Activated T-cell treated with anti-CD3 and anti-CD28 coated beads, Interleukin-2, amount 50 U/mL, for 4 hours (primary cell): ENCODE data around the gene STAMBPL1. TPM values are rescaled to one million over a fixed set of nuclear protein-coding genes. Genes with fewer than 3 reads are reported as not detected.

Experiments used
- ATAC-seq, 2 donors: fragments of 200-7000 bp; cut with Tn5 transposase; one replicate each; pipeline ENCODE4 v1.10.0; 2021
- DNase-seq: peaks from one replicate; pipeline ENCODE4 v3.0.0-alpha.2; 2020
- H3K27me3 Mint-ChIP-seq: one replicate; pipeline ENCODE4 v1.8.0; 2021; ENCODE audit warnings: low read depth, mixed read lengths
- H3K36me3 Mint-ChIP-seq: one replicate; pipeline ENCODE4 v1.8.0; 2022; ENCODE audit warnings: mixed read lengths; ENCODE audit not compliant: insufficient read depth
- H3K4me1 Mint-ChIP-seq: one replicate; pipeline ENCODE4 v1.8.0; 2021; ENCODE audit warnings: low read depth, mixed read lengths
- H3K4me3 Mint-ChIP-seq: one replicate; pipeline ENCODE4 v1.8.0; 2021; ENCODE audit warnings: mild to moderate bottlenecking, moderate library complexity, mixed read lengths
- H3K9me3 Mint-ChIP-seq: one replicate; pipeline ENCODE4 v1.8.0; 2021; ENCODE audit warnings: mixed read lengths
- total RNA-seq, 3 donors: library from RNA; stranded (reverse); gene quantifications; one replicate each; pipeline ENCODE4 v1.2.1, GENCODE V29; 2021

STAMBPL1 gene
- total RNA-seq, 3 donors from 2014 or later, result 15.1 to 24.7 (median 19.4) TPM

DNA sequence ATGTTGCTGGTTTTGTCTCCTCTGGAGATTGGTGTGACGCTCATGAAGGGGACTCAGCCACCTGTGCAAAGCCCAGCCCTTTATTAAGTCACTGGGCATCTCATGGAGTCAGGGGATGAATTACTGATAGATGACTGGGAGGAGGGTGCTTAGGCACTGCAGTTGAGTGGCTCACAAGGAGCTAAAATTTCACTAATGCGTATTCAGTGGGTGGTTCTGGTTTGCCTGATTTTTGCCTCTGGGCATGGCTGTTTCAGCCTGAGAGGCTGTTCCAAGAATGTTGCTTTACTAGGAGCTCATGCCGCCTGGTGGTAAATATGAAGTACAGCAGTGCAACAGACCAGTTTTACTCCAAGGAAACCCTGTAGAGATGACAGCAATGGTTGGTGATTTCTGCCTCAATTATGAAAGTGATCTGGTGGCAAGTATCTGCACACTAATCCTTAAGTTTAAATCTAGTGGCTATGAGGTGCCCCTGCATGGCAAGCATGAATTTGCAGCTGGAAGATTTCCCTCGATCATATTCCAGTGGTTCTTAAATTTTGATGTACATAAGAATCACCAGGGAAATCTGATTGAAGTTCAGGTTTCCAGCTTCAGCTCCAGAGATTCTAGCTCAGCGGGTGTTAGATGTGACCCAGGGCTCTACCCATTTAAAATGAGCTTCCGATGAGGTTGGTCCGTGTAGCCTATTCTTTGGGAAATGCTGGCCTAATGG lies 52.7 kb downstream of the STAMBPL1 start:
- H3K36me3 Mint-ChIP-seq, result peaks cover 8% of the 10 kb centered on the region
- H3K27me3 Mint-ChIP-seq, result no peaks in the 10 kb centered on the region
- no peaks in the 10 kb centered on the region for H3K9me3 Mint-ChIP-seq
- no peak overlapping the region for H3K4me3 Mint-ChIP-seq
- DNase-seq (peak; percentile 12), ATAC-seq (peak; percentile 73 to 79)
- H3K4me1 Mint-ChIP-seq, result peaks cover 20% of the 10 kb centered on the region

DNA sequence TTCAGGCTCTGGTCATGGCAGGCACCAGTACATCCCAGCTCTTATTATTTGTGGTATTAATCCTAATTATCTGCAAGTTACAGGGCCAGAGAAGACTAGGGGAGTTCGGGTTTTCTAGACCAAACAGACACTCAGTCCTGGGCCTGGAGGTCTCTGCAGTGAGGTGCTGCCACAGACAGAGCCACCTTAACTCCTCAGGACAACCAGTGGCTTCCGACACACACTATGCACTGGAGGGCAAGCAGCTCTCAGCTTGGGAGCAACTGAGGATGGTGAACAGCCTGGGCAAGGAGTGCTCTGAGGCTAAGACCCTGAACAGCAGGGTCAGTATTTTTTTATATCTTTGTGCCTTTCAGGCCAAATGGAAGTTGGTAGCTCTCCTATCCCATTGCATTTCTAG lies 53.5 kb downstream of the STAMBPL1 start:
- H3K36me3 Mint-ChIP-seq, result peaks cover 8% of the 10 kb centered on the region
- H3K27me3 Mint-ChIP-seq, result no peaks in the 10 kb centered on the region
- no peak overlapping the region for H3K4me3 Mint-ChIP-seq
- ATAC-seq, result no peak
- DNase-seq, result no peak
- H3K4me1 Mint-ChIP-seq, result peaks cover 20% of the 10 kb centered on the region
- H3K9me3 Mint-ChIP-seq, result no peaks in the 10 kb centered on the region

DNA sequence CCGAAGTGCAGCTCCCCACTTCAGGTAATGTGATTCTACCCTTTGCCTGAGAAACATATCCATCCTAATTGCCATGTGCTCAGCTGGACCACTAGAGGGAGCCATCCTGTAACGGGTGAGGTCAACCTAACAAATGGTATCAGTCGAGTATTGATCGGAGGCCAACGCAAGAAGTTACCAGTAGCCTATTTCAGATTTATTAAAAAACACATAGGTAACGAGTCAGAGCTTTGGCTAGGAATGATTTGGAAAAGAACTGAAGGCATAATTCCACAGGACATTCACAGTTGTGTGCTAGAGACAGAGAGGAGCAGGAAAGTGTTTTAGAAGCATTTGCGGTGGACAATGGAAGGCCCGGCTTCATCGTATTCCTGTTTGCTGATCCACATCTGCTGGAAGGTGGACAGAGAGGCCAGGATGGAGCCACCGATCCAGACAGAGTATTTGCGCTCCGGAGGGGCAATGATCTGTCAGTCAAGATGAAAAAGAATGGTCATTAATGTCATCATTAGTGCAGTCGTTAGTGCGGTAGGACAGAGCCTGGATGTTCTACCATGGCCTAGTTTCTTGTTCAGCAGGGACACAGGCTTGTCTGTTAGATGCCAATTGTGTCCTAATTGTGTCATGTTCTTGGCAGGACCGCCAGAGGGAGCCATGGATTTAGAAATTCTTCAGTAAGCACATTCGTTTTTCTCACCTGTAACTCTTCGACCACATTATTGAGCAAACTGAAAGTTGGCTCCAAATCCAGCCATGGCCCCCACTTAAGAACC lies 55.0 kb downstream of the STAMBPL1 start:
- Mint-ChIP-seq H3K4me3 (peak overlapping the region; percentile 21), H3K36me3 (peaks cover 9% of the 10 kb centered on the region), H3K9me3 (no peaks in the 10 kb centered on the region), H3K27me3 (no peaks in the 10 kb centered on the region), H3K4me1 (peaks cover 19% of the 10 kb centered on the region)
- DNase-seq (peak; percentile 67), ATAC-seq (peak; percentile 72 to 82)

DNA sequence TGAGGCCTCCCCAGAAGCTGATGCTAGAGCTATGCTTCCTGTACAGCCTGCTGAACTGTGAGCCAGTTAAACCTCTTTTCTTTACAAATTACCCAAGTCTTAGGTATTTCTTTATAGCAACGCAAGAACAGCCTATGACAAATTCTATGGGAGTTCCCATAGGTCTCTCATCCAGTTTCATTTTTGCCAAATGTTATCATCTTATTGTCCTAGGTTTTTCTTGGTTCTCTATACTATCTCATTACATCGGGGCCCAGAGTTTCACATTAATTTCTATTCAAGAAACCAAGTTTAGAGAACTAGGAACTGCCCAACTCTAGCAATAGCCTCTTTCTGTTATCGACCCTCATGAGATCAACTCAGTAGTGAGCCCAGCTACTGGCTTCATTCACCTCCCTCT lies 56.6 kb downstream of the STAMBPL1 start:
- H3K27me3 Mint-ChIP-seq, result no peaks in the 10 kb centered on the region

DNA sequence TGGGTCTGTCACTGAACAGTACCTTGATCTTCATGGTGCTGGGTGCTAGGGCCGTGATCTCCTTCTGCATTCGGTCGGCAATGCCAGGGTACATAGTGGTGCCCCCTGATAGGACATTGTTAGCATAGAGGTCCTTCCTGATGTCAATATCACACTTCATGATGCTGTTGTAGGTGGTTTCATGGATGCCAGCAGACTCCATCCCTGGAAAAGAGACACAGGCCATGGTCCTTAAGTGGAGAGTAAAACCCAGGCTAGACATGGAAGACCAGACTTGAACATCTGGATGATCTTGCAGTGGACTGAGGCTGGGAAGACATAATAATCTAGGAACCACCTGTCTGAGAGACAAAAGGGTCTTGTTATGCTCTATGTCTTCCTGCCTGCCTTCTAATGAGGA lies 58.0 kb downstream of the STAMBPL1 start:
- no peak for ATAC-seq
- H3K4me1 Mint-ChIP-seq, result peaks cover 14% of the 10 kb centered on the region
- DNase-seq, result no peak
- no peak overlapping the region for H3K4me3 Mint-ChIP-seq
- no peaks in the 10 kb centered on the region for H3K27me3 Mint-ChIP-seq
- H3K9me3 Mint-ChIP-seq, result no peaks in the 10 kb centered on the region
- H3K36me3 Mint-ChIP-seq, result peaks cover 9% of the 10 kb centered on the region

More for the DNA sequence above, 56.6 kb downstream of the STAMBPL1 start:
- Mint-ChIP-seq H3K9me3 (no peaks in the 10 kb centered on the region), H3K4me3 (no peak overlapping the region), H3K4me1 (peaks cover 18% of the 10 kb centered on the region), H3K36me3 (peaks cover 9% of the 10 kb centered on the region)
- ATAC-seq, result no peak
- DNase-seq, result no peak

DNA sequence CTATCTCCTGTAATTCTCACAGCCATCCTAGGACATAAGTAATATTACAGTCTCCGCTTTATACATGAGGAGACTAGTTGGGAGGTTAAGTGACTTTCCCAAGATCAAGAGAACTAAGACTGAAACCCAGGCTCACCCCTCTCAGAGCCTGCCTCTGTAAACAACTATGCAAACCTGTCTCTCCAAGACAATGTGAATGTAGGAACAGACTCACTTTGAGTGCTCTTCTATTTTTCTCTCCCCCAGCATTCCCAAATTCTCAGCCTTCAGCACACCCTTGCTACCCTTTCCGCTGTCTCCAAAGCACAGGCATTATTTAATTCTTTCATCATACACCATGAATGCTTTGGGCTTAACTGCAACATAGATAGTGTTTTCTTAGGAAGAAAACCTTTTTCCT lies 58.9 kb downstream of the STAMBPL1 start:
- Mint-ChIP-seq H3K4me1 (peaks cover 14% of the 10 kb centered on the region), H3K27me3 (no peaks in the 10 kb centered on the region), H3K9me3 (no peaks in the 10 kb centered on the region), H3K4me3 (no peak overlapping the region), H3K36me3 (peaks cover 13% of the 10 kb centered on the region)
- DNase-seq (no peak), ATAC-seq (no peak)

DNA sequence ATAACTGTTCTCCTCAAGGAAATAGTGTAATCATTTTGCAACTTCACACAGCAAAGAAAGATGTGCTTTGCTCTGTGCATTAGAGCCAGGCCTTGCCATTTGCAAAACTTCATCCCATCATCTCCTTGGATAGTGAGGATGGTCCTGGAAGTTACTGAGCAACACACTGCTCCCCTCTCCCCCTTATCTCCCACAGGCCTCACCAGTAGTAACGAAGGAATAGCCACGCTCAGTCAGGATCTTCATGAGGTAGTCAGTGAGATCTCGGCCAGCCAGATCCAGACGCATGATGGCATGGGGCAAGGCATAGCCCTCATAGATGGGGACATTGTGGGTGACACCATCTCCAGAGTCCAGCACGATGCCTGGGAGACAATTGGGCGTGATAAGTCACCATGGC lies 61.0 kb downstream of the STAMBPL1 start:
- ATAC-seq (no peak), DNase-seq (no peak)
- Mint-ChIP-seq H3K4me3 (no peak overlapping the region), H3K4me1 (peaks cover 9% of the 10 kb centered on the region), H3K9me3 (no peaks in the 10 kb centered on the region), H3K36me3 (peaks cover 13% of the 10 kb centered on the region), H3K27me3 (no peaks in the 10 kb centered on the region)

DNA sequence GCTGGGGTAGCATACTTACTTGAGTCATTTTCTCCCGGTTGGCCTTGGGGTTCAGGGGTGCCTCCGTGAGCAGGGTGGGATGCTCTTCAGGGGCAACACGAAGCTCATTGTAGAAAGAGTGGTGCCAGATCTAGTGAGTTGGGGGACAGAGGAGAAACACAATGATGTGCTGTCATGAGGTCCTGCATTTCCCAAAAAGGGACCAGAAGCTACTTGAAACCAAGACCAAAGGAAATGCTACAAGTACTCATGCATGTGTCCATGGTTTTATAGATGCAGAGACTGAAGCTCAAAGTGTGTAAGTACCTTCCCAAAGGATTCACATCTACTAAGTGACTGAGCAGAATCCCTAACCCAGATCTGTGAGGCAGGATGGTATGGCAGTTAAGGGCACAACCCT lies 63.7 kb downstream of the STAMBPL1 start:
- peaks cover 6% of the 10 kb centered on the region for H3K4me1 Mint-ChIP-seq
- H3K4me3 Mint-ChIP-seq, result no peak overlapping the region
- H3K27me3 Mint-ChIP-seq, result no peaks in the 10 kb centered on the region
- DNase-seq (no peak), ATAC-seq (no peak)
- H3K36me3 Mint-ChIP-seq, result peaks cover 4% of the 10 kb centered on the region
- no peaks in the 10 kb centered on the region for H3K9me3 Mint-ChIP-seq

DNA sequence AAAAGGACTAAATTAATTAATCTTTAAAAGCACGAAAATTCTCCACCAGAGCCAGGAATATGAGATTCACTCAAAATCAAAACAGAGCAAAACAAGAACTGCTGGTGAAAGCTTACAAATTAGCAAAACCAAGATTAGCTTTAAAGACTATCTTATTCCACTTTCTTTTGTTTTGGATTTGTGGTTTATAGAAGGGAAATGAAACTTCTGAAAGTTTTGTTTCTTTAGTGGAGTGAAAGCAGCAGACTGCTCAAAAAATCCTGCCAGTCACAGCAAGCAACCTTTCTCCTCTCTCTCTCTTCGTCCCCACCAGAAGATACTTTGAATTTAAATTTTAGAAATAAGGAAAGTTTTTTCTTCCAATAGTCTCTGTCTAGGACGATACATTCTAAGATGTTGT lies 64.8 kb downstream of the STAMBPL1 start:
- no peak for ATAC-seq
- H3K9me3 Mint-ChIP-seq, result no peaks in the 10 kb centered on the region

DNA sequence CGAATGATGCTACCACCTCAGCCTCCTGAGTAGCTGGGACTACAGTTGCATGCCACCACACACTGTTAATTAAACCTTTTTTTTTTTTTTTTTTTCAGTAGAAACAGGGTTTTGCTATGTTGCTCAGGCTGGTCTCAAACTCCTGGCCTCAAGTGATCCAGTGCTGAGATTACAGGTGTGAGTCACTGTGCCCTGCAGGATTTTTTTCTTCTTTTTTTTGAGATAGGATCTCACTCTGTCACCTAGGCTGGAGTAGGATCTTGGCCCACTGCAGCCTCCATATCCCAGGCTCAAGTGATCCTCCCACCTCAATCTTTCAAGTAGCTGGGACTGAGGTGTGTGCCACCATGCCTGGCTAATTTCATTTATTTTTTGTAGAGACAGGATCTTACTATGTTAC lies 66.2 kb downstream of the STAMBPL1 start:
- Mint-ChIP-seq H3K36me3 (peaks cover 6% of the 10 kb centered on the region), H3K4me3 (no peak overlapping the region), H3K27me3 (no peaks in the 10 kb centered on the region), H3K9me3 (no peaks in the 10 kb centered on the region), H3K4me1 (peaks cover 6% of the 10 kb centered on the region)
- DNase-seq, result no peak
- no peak for ATAC-seq

More for the DNA sequence above, 64.8 kb downstream of the STAMBPL1 start:
- Mint-ChIP-seq H3K27me3 (no peaks in the 10 kb centered on the region), H3K4me3 (no peak overlapping the region), H3K36me3 (peaks cover 4% of the 10 kb centered on the region), H3K4me1 (peaks cover 6% of the 10 kb centered on the region)
- no peak for DNase-seq

DNA sequence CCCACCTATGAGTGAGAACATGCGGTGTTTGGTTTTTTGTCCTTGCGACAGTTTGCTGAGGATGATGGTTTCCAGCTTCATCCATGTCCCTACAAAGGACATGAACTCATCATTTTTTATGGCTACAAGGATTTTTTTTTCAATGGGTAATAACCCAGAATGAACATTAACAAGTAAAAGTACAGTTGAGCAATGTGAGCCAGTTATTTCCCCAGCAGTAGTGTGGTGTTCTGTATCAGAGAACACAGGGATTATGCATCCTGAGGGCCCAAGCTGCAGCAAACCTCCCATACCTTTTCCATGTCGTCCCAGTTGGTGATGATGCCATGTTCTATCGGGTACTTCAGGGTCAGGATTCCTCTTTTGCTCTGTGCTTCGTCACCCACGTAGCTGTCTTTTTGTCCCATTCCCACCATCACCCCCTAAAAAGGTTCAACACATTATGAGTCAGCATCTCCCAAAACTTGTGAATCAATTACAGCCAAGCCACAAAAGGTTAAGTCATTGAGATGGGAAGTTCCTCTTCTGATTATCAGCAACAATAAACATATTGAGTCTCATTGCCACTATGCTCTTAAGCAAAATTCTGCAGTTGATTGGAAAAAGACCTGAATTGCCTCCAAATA lies 67.0 kb downstream of the STAMBPL1 start:
- DNase-seq (no peak), ATAC-seq (no peak)
- Mint-ChIP-seq H3K27me3 (no peaks in the 10 kb centered on the region), H3K4me1 (peaks cover 6% of the 10 kb centered on the region), H3K4me3 (no peak overlapping the region), H3K9me3 (no peaks in the 10 kb centered on the region), H3K36me3 (peaks cover 8% of the 10 kb centered on the region)

DNA sequence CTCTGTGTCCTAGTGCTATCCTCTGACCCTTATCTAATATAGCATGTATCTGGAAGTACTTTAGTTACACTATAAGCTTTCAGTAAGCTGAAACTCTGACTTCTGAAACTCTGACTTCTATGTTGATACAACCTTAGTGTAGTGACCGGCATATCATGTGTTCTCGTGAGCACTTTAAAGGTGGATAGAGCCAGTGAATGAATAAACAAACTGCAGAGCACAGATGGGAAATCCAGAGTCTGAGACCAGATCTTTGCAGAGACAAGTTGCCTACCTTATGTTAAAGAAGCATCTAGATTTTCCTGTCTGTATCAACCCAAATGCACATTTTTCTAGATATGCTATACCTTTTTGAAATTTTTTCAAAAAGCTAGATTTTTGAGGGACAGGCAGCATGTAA lies 69.0 kb downstream of the STAMBPL1 start:
- no peak overlapping the region for H3K4me3 Mint-ChIP-seq
- peaks cover 7% of the 10 kb centered on the region for H3K36me3 Mint-ChIP-seq
- no peaks in the 10 kb centered on the region for H3K9me3 Mint-ChIP-seq
- peaks cover 6% of the 10 kb centered on the region for H3K4me1 Mint-ChIP-seq
- no peaks in the 10 kb centered on the region for H3K27me3 Mint-ChIP-seq
- DNase-seq (no peak), ATAC-seq (no peak)

DNA sequence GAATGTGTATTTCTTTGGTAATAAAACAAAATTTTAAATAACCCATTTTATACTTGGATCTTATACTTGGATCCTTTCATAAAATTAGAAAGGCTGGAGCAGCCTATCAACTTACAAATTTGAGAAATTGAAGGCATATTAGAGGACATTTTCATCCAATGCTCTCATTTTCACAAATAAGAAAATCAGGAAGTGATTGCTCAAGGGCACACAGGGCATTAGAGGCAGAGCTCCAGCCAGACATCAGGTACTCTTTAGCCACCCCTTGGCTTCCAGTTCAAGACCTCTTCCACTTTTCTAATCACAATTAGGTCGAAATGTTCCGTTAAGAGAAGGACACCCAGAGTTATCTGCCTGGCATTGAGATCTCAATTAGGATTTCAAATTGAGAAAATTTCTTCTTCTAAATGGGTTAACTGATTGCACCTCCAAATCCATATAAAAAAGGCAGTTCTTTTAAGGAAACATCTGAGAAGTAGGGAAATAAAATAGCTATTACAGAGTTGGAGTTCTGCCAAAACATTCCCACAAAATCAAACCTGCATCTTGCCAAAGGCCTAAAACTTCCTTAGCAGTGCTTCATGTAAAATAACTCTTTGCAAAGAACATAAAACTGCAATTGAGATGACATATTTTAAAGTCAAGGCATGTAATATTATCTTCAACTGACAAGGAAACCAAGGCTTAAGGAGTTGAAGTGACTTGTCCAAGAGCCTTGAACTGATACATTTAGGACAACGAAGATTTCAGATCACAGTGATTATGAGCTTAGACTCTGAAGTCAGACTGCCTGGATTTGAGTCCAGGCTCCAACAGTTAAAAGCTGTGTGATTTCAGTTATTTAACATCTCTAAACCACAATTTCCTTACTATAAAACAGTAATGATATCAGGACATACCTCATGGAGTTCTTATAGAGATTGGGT lies 70.1 kb downstream of the STAMBPL1 start:
- Mint-ChIP-seq H3K9me3 (no peaks in the 10 kb centered on the region), H3K27me3 (no peaks in the 10 kb centered on the region), H3K4me1 (no peaks in the 10 kb centered on the region), H3K4me3 (no peak overlapping the region), H3K36me3 (peaks cover 7% of the 10 kb centered on the region)
- ATAC-seq (no peak), DNase-seq (no peak)

DNA sequence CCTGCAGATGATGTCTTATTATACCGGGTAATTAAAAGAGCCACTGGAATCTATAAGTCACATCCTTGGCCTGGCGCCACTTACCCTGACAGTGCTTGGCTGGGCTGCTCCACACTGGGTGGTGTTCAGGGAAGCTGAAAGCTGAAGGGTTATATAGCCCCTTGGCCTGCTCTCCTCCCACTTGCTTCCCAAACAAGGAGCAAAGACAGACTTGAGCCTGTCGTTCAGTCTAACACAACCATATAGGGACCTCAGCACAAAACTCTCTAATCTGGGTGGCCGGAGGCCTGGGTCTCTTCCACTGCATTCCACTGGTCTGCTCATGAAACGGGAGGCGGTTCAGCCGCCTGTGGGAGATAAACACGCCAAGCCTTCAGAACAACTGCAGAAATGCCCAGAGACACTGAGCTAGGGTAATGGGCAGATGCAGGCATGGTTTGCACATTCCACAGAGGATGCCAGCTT lies 72.6 kb downstream of the STAMBPL1 start, which contains the start of gene ACTA2:
Gene ACTA2, minus strand, starts transcription at position 127 of the 465 bp plus-strand sequence. CDS start 3,843 bp downstream, outside the sequence.
- H3K9me3 Mint-ChIP-seq, result no peaks in the 10 kb centered on the region

More for the DNA sequence above, 72.6 kb downstream of the STAMBPL1 start, which contains the start of gene ACTA2:
- ATAC-seq (no peak), DNase-seq (no peak)
- H3K27me3 Mint-ChIP-seq, result no peaks in the 10 kb centered on the region
- no peak within 1 kb of the TSS for H3K4me3 Mint-ChIP-seq
- H3K36me3 Mint-ChIP-seq, result peaks cover 7% of the 10 kb centered on the region
- H3K4me1 Mint-ChIP-seq, result no peaks in the 10 kb centered on the region
